ENCODE data around the gene NLRP1.
A peak's percentile ranks its signal among the peaks of the same experiment; 100 is the strongest.
"Not testable (repeated sequence)": the region's sequence is repeated elsewhere in the genome, so short reads cannot be mapped to it uniquely, and the experiment has no call there.

NLRP1 gene

DNA sequence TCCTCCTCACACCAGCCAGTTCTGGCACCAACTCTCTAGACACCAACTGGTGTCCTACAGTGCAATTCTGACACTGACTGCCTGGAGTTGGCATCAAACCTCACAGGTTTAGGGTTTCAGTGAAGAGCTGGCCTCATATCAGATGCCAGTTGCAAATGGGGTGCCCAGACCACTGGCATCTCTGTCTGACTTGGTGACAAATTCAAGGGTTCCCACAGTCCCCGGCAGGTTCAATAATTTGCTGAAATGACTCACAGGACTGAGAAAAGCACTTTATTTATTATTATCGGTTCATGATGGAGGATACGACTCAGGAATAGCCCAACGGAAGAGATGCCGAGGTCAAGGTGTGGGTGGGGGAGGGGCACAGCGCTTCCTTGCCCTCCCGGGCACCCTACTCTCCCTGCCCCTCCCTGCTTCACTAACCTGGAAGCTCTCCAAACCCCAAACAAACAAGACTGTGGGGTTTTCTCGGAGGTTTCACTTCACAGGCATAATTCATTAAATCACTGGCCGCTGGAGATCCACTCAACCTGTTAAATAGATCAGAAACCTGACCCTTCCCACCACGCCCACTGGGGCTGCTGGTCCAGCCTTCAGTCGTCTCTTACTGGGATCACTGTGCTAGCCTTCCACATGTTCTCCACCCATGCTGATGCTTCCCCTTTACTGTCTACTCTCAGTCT, 1.7 kb upstream of the NLRP1 start:
- peak; percentile 54 for DNase-seq

DNA sequence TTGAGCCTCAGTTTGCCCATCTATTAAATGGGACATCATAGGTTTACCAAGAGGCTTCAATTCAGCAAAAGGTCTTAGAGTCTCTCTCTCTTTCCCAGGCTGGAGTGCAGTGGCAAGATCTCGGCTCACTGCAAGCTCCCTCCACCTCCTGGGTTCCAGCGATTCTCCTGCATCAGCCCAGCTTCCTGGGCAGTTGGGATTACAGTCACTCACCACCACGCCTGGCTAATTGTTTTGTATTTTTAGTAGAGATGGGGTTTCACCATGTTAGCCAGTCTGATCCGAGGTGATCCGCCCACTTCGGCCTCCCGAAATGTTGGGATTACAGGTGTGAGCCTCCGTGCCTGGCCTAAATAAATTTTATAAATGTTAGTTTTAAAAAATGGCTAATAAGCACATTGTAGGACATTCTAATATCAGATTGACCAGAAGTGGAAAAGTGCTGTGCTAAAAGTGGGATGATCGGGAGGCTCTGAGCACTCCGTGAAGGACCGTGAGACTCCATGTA, 1.0 kb upstream of the NLRP1 start:
- no peak for DNase-seq

DNA sequence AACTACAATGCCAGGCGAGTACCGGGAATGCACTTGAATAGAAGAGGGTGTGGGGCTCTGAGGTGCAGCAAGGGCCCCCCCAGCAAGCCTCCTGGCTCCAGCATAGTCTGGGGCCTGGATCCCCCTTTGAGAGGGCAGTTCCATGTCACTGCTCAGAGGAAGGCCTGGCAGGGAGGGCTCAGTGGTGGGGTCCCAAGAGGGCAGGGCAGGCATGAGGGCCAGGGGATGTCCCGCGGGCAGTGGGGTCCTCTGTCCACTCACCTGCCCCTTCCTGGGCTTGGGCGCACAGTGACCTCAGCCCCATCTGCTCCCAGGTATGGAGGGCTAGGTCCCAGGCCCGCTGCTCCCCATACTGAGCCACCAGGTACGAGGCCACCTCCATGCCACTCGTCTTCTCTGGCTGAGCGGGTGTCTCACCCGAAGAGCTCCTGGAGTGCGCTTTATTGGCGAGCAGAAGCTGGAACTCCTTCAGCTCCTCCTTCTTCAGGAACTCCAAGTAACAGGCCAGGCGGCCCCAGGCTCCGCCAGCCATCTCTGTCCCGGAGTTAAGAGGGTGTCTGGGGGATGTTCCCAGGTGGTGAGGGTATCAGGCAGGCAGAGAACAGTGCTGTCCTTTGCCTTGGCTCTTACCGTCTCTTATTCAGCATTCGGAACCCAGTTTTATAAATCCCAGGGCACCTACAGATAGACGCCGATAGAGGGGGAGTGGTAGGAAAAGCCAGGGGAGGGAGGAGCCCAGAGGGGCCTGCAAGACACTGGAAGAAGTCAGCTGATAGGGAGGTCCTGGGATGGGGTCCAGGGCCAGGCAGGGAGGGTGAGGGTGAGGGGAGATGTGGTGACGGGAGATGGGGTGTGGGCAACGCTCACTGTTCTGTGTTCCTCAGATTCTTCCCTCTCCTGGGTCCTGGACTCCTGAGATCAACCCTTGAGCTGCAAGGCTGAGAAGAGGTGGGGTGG, 605 bp downstream of the NLRP1 start:
- DNase-seq = no peak

DNA sequence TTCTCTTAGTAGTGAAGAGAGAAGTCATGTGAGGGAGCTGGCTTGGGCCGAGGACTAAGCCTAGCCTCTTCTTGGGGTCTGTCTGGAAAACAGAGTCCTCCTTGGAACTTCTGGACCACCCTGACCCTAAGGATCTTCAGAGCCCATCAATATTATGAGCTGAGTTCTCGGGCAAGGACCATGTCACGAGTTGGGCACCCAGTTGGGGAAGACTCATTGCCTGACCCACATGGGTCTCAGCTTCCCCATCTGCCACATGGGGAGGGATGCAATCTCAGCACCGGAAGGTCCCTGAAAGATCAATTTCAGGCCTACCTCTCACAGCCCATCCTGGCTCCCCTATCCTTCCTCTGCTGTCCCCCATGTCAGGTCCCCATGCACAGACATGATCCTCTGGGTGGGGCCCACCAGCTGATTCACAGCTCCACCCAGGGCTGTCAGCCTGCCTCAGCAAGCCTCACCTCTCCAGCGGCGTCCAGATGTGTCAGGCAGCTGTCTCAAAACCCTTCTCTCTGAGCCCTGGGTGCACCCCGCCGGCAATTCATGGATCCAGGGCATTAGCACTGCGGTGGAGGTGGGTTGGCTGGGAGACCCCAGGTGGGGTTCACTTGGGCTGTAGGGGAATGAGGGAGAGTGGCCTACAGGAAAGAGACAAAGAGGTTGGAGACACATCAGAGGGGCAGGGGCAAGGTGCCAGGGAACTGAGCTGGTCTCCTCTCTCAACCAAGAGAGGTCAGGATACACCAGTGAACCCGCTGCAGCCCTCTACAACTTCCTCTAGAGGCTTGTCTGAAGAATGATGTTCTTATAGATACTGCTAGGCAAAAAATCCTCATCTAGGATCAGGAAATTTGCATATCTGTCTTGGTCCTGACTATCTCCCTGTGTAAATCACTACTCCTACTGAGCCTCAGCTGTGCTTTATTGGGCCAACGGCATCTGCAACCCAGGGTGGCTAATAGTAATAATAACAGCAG, 1.8 kb downstream of the NLRP1 start:
- no peak for DNase-seq

DNA sequence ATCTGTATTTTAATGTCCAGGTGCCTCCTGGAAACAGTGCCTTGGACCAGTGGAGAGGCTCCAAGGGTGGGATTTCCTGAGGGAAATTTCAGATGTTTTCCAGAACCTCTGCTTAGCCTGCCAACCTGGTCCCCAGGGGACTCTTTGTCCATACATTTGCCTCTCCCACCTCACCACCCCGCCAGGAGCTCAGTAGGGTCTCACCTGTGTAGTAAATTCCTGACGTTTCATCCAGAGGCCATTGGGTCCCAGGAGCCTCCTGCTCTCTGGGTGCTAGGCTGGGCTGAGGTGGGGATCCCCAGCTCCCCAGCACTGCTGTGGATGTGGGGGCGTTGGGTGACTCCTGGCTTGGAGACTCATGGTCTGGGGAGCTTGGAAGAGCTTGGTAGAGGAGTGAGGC, 2.7 kb downstream of the NLRP1 start:
- no peak for DNase-seq

DNA sequence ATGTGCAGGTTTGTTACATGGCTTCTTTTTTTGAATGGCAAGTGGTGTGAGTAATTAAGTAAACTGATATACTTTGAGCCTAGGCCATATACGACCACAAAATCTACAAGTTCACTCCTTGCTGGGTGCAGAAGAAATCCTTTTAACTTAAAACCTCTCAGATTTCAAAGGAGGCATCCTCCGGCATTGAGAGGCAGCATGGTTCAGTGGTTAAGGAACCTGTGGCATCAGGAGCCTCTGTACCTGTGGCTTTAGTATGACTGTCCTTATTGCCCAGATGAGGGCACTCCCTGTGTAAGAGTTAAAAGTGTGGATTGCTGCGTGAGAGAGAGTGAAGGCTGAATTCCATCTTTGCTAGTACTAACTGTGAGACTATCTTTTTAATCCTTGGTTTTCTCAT, 3.3 kb downstream of the NLRP1 start:
- no peak for DNase-seq

DNA sequence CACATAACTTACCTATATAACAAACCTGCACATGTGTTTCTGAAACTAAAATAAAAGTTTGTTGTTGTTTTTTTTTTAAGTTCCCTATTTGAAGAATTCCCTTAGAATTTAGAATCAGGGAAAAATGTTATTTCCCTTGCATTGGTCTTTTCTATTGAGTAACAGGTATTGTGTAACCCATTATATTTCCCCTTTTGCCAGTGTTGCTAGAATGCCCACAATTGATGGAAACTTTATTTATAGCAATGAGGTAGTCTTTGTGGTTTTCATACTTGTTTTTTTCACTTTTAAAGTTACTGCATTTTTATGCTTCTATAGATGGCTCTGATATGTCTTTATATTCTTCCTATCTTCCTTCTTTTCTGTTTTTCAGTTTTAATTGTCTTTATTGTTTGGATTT, 3.9 kb downstream of the NLRP1 start:
- no peak for DNase-seq

DNA sequence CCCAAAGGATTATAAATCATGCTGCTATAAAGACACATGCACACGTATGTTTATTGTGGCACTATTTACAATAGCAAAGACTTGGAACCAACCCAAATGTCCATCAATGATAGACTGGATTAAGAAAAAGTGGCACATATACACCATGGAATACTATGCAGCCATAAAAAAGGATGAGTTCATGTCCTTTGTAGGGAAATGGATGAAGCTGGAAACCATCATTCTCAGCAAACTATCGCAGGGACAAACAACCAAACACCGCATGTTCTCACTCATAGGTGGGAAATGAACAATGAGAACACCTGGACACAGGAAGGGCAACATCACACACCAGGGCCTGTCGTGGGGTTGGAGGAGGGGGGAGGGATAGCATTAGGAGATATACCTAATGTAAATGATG, 5.5 kb downstream of the NLRP1 start:
- DNase-seq = not testable (repeated sequence)

DNA sequence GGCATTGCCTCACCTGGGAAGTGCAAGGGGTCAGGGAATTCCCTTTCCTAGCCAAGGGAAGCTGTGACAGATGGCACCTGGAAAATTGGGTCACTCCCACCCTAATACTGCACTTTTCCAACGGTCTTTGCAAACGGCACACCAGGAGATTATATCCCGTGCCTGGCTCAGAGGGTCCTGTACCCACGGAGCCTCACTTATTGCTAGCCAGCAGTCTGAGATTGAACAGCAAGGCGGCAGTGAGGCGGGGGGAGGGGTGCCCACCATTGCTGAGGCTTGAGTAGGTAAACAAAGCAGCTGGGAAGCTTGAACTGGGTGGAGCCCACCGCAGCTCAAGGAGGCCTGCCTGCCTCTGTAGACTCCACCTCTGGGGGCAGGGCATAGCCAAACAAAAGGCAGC, 11.3 kb downstream of the NLRP1 start:
- DNase-seq = not testable (repeated sequence)

DNA sequence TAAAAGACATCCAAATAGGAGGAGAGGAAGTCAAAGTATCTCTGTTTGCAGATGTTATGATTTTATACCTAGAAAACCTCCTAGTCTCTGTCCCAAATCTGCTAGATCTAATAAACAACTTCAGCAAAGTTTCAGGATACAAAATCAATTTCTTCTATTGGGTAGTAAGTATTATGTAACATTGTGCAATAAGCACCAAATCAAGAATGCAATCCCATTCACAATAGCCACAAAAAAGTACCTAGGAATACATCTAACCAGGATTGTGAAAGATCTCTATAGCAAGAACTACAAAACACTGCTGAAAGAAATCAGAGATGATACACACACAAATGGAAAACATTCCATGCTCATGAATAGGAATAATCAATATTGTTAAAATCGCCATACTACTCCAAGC, 13.0 kb downstream of the NLRP1 start:
- no peak for DNase-seq

DNA sequence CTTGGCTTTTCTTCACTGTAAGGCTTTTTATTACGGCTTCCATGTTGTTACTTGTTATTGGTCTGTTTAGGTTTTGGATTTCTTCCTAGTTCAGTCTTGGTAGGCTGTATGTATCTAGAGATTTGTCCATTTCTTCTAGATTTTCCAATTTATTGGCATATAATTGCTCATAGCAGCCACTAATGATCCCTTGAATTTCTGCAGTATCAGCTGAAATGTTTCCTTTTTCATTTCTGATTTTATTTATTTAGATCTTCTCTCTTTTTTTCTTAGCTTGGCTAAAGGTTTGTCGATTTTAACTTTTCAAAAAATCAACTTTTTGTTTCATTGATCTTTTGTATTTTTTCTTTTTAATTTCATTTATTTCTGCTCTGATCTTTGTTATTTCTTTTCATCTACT, 18.5 kb downstream of the NLRP1 start:
- DNase-seq = no peak

DNA sequence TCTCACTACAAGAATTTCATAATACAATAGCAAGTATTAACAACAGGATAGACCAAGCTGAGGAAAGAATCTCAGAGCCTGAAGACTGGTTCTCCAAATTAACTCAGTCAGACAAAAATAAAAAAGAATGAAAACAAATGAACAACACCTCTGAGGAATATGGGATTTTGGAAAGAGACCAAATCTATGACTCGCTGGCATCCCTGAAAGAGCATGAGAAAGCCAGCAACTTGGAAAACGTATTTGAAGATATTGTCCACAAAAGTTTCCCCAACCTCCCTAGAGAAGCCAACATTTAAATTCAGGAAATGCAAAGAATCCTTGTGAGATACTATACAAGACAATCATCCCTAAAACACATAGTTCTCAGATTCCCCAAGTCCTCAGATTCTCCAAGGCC, 20.9 kb downstream of the NLRP1 start:
- DNase-seq = no peak

DNA sequence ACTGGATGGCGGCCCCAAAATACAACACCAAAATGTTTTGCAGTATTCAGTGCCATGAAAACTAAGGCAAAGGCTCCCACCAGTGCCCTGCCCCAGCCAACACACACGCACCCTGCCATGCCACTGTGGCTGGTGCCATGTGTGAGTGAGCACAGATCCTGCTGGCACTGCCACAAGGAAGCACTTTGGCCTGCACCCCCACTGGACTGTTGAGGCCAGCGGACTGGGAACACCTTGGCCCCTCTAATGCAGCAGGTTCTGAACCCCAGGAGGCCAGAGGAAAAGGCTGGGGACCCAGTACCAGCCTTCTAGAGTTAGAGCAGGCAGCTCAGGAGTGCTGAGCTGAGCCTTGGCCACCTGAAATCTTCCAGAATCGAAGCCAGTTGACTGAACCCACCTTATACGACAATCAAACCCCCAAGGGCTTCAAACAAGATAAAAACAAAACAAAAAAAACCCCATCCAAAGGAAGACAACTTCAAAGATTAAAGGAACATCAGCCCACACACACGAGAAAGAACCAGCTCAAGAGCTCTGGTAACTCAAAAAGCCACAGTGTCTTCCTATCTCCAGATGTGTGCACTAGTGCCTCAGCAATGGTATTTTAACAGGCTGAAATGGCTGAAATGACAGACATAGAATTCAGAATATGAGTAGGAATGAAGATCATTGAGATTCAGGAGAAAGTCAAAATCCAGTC, 21.5 kb downstream of the NLRP1 start:
- DNase-seq = no peak

DNA sequence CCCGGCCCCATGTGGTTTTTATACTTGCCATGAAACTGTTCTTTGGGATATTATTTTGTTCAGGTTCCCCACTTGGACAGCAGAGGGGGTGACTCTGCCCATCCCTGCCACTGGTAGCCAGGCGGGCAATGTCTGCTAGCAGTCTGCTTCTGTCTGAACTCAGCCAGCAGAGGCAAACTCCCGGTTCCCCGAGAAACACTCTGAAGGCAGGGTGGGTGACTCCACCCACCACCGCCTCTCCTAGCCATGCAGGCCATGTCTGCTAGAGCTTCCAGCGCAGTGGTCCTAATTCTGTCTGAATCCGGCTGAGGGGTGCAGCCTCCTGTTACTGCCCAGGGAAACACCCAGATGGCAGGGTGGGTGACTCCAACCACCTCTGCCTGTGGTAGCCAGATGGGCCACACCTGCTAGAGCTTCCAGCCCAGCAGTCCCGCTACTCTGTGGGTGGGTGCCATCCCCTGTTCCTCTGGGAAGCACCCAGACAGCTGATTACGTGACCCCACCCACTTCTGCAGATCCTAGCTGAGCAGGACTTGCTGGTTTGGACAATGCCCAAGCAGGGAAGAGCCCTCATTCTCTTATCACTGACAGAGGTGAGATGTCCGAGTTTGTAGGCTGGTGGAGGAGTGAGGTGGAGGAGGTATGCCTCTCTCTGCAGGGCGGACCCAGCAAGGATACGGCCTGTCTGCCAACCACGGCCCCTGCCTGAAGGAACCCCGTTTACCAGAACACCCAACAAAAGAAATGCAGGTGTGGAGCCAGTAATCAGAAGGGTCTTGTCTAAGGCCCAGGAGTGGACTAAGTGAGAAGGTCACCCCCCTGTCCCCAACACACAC, 22.4 kb downstream of the NLRP1 start:
- no peak for DNase-seq

DNA sequence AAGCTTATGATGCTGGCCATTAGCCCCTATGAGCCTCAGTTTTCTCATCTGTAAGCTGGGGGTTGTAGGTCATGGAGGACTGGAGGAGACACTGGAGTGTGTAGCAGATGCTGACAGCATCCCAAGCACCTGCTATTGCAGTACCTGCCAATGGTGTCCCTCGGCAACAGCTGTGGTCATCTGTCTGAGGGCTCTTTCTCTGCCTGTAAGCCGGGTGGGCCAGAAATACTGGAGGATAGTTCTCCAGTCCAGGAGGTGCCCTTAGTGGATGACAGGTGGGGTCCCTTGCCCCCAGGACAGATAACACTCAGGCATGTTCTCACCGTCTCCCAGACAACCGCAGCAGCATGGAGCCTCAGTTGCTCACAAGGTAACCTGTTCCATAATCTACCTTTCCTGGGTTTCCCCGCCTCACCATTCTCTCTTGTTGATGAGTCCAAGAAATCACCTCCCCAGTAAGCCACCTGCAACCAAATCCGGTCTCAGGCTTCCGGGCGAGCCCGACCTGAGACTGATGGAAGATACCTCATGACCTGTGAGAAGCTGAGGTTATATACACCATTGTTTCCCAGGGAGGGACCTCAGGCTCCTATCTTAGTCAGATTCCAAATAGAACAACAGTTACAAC, 23.8 kb downstream of the NLRP1 start:
- DNase-seq = no peak

DNA sequence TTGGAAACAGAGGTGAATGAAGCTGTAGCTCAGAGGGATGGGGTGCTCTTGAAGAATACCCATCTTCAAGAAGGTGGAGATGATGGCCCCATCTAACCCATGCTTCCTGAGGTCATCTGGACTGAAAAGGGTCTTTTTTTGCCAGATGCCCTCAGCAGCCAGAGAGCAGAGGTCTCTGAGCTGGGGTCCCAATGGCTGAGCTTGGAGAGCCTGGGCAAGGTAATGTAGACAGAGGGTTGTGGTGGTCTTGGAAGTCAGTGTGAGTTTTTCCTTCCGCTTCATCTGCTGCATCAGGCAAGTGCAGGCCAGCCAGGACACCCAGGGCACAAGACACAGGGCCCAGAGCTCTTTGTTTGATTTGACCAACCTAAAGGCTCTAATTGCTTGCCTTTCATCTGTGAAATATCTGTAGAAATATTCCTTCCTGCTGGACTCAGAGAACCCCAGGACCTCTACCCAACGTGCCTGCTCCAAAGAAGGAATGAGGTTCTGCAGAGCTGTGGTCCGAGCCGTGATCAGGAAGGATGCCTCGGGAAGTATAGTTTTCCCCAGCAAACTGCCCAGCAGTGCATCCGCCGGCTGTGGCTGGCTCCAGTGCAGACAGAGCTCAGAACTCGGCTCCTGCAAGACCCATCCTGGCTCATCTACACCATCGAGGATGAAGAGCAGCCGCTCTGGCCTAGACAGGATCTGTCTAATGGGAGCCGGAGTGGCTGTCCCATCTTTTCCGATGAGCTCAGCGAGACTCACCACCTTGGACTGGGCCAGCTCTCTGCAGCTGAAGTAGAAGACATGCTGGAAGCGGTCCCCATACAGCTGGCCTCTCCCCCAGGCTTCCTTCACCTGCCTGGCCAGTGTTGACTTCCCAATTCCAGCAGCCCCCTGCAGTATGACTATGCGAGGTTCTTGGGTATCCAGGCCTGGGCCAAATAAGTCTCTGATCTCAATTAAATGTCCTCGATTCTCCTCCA, 25.2 kb downstream of the NLRP1 start:
- DNase-seq = no peak

DNA sequence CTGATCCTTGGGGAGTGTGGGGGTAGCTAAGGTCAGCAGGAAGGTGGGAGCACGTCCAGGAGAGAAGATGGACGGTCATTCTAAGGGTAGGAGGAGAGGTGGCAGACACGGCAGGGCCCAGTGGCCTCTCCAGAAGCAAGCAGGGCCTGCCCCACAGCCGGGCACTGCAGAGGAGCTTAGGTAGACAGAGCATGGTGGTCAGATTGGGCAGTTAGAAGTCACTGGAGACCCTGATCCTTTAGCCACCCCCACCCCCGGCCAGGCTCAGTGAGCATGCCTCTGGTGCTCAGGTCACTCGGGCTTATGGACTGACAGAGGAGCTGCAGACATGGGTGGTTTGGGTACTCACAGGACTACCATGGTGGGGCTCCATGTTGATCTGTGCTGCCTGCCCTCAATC, 26.3 kb downstream of the NLRP1 start:
- DNase-seq = no peak

DNA sequence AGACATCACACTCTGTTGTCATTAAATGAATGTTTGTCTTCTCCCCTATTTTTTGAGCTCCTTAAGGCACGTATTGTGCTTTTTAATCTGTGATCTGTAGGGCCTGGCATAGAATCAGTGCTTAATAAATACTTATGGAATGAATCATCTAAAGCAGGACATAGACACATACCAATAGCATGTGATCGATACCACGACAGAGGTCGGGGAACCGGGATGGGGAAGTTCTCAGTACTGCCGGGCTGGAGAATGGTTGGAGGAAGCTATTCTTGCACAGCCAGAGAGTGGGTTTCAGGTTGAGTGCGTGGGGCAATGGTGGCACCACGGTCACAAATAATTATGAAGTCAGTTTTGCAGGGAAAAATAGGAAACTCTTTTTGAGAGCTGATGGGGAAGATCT, 26.8 kb downstream of the NLRP1 start:
- DNase-seq = no peak

DNA sequence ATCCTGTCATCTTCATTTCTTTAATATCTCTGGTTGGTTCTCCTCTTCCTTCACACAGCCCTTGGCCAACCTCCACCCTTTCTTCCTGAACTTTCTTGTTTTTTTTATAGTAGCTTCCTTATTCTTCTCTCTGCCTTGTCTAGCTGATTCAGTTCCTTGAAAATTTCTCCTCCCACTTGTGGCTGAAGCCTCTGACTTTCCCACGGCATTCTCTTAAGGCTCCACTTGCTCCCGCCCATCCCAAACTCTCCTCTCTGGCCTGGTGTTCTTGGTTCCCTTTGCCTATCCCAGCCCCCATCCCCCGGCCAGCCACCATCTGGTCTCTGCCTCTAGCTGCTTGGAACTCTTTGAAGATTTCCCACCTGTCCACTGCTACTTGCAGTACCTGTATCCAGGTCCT, 29.1 kb downstream of the NLRP1 start:
- no peak for DNase-seq

DNA sequence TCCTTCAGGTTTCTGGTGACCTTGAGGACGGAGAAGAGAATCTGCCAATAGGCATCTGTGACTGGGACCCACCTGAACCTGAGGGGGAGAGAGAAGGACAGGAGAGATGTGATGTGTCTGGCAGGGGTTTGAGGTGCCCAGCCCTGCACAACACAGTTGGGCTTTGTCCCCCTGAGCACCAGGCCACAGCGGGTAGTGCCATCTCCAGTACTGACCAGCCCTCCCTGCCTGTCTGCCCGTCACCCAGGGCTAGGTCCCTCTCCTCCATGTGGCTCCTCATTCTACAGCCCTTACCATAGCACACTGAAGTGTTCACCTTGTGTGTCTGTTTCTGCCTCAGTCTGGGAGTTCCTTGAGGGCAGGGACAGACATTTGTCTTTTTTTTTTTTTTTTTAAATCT, 30.8 kb downstream of the NLRP1 start:
- no peak for DNase-seq

Data from activated CD4-positive, alpha-beta T cell treated with anti-CD3 and anti-CD28 coated beads, Interleukin-2, amount 50 U/mL, for 16 hours (primary cell).